ENCODE data around the gene KNCN. TPM values are rescaled to one million over a fixed set of nuclear protein-coding genes. Genes with fewer than 3 reads are reported as not detected.

Gene KNCN
- total and polyA plus RNA-seq, 2 donors (not counting 1 experiment from before 2014, with no cell fraction given), result not detected

DNA sequence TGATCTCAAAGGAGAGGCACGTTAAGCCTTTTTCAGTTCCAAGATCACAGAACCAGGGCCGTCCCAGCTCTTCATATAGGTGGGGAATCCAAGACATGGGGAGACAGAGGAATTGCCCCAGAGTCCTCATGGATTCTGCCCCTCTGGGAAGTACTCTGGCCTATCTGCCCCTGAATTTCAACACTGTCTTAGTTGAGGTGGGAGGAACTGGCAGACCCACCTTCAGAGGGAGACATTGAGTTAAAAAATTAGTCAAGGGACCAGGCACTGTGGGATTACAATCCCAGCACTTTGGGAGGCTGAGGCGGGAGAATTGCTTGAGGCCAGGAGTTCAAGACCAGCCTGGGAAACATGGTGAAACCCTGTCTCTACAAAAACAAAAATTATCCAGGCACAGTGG lies 2.1 kb upstream of the KNCN start:
- Histone ChIP-seq H3K27ac (ENCODE audit: low read length in 2 of 2) (no peak overlapping the region), H2AFZ (ENCODE audit: insufficient read depth, low read depth, low read length, poor library complexity, severe bottlenecking) (no peak overlapping the region), H3K9me3 (ENCODE audit: control extremely low read depth in 1 of 3, control insufficient read depth in 2 of 3, insufficient read depth in 1 of 3, low read length in 2 of 3) (no peaks in the 10 kb centered on the region), H3K4me3 (ENCODE audit: control extremely low read depth in 1 of 5, extremely low read depth in 1 of 5, insufficient read depth in 1 of 5, low read depth in 2 of 5, low read length in 4 of 5) (no peak overlapping the region), H3K79me2 (ENCODE audit: control insufficient read depth, insufficient read depth, low read length) (no peaks in the 10 kb centered on the region), H3K4me2 (replicated peaks; ENCODE audit: low read depth, low read length, poor library complexity, severe bottlenecking) (no peak overlapping the region), H4K20me1 (ENCODE audit: control insufficient read depth, insufficient read depth, low read length, poor library complexity, severe bottlenecking) (no peaks in the 10 kb centered on the region), H3K27me3 (replicated peaks in 1 of 4; ENCODE audit: control extremely low read depth in 1 of 4, control insufficient read depth in 3 of 4, insufficient read depth in 4 of 4, low read length in 3 of 4) (peaks cover 0 to 8% (median 0%) of the 10 kb centered on the region in 4 experiments), H3K4me1 (ENCODE audit: control insufficient read depth in 2 of 2, insufficient read depth in 2 of 2, low read length in 2 of 2) (no peaks in the 10 kb centered on the region), H3K9ac (ENCODE audit: low read length) (no peak overlapping the region), H3K36me3 (replicated peaks in 1 of 2; ENCODE audit: control extremely low read depth in 1 of 2, control insufficient read depth in 1 of 2, extremely low read depth in 1 of 2, insufficient read depth in 2 of 2, low read length in 1 of 2) (peaks cover 0 to 5% of the 10 kb centered on the region in 2 experiments)
- TF ChIP-seq EZH2 (IDR thresholded peaks at IDR 0.05; ENCODE audit: borderline replicate concordance, insufficient read depth, low read depth, low read length, poor library complexity, severe bottlenecking) (no peak), CTCF (IDR thresholded peaks at IDR 0.05) (no peak)
- CTCF ChIA-PET, result no interaction called here
- H3K27ac Mint-ChIP-seq, result no peak overlapping the region
- POLR2A ChIA-PET, result no interaction called here
- no peaks in the 10 kb centered on the region for H3K9me3 Mint-ChIP-seq (ENCODE audit: insufficient read depth)
- intact Hi-C loops (cut with micrococcal nuclease), result no loop called here
- DNase-seq (no peak), ATAC-seq (ENCODE audit: low read depth) (no peak)
- whole genome bisulfite sequencing (ENCODE audit: insufficient coverage), result 83% methylated on average over 2 of the region's 3 CpGs
- peaks cover 15% of the 10 kb centered on the region for H3K27me3 Mint-ChIP-seq
- H3K4me1 Mint-ChIP-seq, result peaks cover 2% of the 10 kb centered on the region
- H3K4me3 Mint-ChIP-seq, result no peak overlapping the region

GRCh38 chr1:46552357-46553237 lies 1.1 kb upstream of the KNCN start:
- no peak overlapping the region for H3K4me3 ChIP-seq (ENCODE audit: control extremely low read depth in 1 of 5, extremely low read depth in 1 of 5, insufficient read depth in 1 of 5, low read depth in 2 of 5, low read length in 4 of 5)
- ATAC-seq (ENCODE audit: low read depth) (no peak), DNase-seq (no peak)
- Mint-ChIP-seq H3K4me1 (peaks cover 2% of the 10 kb centered on the region), H3K9me3 (ENCODE audit: insufficient read depth) (no peaks in the 10 kb centered on the region), H3K27ac (no peak overlapping the region), H3K27me3 (peaks cover 20% of the 10 kb centered on the region), H3K4me3 (no peak overlapping the region)
- no peak overlapping the region for H3K27ac ChIP-seq (ENCODE audit: low read length in 2 of 2)
- TF ChIP-seq CTCF (IDR thresholded peaks at IDR 0.05), result no peak
- no peak for TF ChIP-seq EZH2 (IDR thresholded peaks at IDR 0.05; ENCODE audit: borderline replicate concordance, insufficient read depth, low read depth, low read length, poor library complexity, severe bottlenecking)
- H3K4me2 ChIP-seq (replicated peaks; ENCODE audit: low read depth, low read length, poor library complexity, severe bottlenecking), result no peak overlapping the region
- intact Hi-C loops (cut with micrococcal nuclease), result no loop called here
- peaks cover 0 to 8% (median 0%) of the 10 kb centered on the region in 4 experiments for H3K27me3 ChIP-seq (replicated peaks in 1 of 4; ENCODE audit: control extremely low read depth in 1 of 4, control insufficient read depth in 3 of 4, insufficient read depth in 4 of 4, low read length in 3 of 4)
- CTCF ChIA-PET, result no interaction called here
- no peak overlapping the region for H3K9ac ChIP-seq (ENCODE audit: low read length)
- no peaks in the 10 kb centered on the region for H3K79me2 ChIP-seq (ENCODE audit: control insufficient read depth, insufficient read depth, low read length)
- WGBS (ENCODE audit: insufficient coverage), result 89% methylated on average over 10 of the region's 10 CpGs
- H3K4me1 ChIP-seq (ENCODE audit: control insufficient read depth in 2 of 2, insufficient read depth in 2 of 2, low read length in 2 of 2), result no peaks in the 10 kb centered on the region
- no peaks in the 10 kb centered on the region for H3K9me3 ChIP-seq (ENCODE audit: control extremely low read depth in 1 of 3, control insufficient read depth in 2 of 3, insufficient read depth in 1 of 3, low read length in 2 of 3)
- POLR2A ChIA-PET, result no interaction called here
- no peaks in the 10 kb centered on the region for H4K20me1 ChIP-seq (ENCODE audit: control insufficient read depth, insufficient read depth, low read length, poor library complexity, severe bottlenecking)
- H3K36me3 ChIP-seq (replicated peaks in 1 of 2; ENCODE audit: control extremely low read depth in 1 of 2, control insufficient read depth in 1 of 2, extremely low read depth in 1 of 2, insufficient read depth in 2 of 2, low read length in 1 of 2), result no peaks in the 10 kb centered on the region
- H2AFZ ChIP-seq (ENCODE audit: insufficient read depth, low read depth, low read length, poor library complexity, severe bottlenecking), result no peak overlapping the region
